Cerebellar nuclear complex (tissue), 1 donor: ENCODE measurements around the gene ABCA5.

Source experiments
- DNase-seq, 2 experiments: peaks; one replicate each; lab custom pipeline; 2025; lab: John Stamatoyannopoulos, UW

Gene ABCA5

DNA sequence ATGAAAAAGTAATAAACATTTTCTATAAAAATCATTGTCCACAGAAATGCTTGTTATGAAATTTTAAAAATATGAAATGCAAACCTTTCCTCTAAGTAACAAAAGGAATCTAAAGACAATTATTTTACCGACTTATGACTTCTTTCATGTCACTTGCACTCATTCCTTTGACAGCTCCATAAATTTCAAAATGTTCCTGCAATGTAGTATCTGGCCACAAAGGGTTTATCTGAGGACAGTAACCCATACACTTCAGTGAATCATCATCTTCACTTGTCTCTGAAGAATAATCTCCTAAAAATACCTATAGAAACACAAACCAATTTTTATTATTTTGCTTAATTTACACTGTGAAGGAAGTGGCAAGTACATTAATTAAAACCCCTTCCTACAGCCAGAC, 72.7 kb downstream of the ABCA5 start:
- DNase-seq: no peak

DNA sequence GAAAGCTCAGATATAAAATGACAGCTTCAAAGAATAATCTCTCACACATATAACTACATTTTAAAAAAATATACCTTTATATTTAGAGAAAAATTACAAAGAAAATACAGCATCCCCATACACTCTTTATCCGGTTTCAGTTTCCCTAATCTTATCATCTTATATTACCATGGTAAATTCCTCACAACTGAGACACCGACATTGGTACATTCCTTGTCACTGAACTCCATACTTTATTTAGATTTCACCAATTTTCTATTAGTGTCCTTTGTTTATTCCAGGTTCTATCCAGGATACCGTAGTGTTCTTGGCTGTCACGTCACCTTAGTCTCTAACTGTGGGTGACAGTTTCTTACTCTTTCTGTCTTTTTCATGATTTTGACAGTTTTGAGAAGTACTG, 76.3 kb downstream of the ABCA5 start:
- DNase-seq: no peak

GRCh38 chr17:69246726-69247375, 80.1 kb downstream of the ABCA5 start:
- no peak for DNase-seq

DNA sequence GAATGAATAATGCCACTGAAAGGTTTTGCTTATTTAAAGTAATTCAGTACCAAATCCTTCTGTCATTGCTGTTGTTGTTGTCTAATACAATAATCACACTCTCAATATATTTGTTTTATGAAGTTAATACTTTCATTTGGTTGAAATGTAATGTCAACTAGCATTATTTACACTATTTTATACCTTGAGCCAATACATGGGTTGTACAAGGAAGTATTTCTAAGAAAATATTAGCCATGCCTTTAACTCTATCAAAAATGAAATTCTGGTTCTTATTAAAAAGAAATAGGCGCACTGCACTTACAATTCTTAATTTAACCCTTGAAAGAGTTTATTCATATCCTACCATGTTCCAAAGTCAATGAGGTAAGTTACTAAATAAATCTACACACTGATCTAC, 80.7 kb downstream of the ABCA5 start:
- no peak for DNase-seq

DNA sequence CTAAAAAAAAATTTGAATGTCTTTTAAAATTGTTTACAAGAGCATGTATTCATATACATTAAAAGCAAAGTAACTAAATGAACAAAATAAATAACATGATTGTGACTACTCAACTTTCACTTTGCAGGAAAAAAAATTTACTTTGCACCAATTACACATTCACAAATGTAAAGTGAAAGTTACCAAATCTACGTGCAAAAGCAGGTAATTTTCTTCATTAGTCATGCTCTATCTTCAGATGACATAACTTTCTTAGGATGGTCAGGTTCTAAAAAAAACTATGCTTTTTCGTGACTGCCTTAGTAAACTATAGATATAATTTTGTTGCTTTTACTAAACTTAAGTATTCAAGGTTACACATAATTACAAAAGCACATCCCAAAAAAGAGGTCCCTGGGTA, 81.3 kb downstream of the ABCA5 start:
- no peak for DNase-seq

DNA sequence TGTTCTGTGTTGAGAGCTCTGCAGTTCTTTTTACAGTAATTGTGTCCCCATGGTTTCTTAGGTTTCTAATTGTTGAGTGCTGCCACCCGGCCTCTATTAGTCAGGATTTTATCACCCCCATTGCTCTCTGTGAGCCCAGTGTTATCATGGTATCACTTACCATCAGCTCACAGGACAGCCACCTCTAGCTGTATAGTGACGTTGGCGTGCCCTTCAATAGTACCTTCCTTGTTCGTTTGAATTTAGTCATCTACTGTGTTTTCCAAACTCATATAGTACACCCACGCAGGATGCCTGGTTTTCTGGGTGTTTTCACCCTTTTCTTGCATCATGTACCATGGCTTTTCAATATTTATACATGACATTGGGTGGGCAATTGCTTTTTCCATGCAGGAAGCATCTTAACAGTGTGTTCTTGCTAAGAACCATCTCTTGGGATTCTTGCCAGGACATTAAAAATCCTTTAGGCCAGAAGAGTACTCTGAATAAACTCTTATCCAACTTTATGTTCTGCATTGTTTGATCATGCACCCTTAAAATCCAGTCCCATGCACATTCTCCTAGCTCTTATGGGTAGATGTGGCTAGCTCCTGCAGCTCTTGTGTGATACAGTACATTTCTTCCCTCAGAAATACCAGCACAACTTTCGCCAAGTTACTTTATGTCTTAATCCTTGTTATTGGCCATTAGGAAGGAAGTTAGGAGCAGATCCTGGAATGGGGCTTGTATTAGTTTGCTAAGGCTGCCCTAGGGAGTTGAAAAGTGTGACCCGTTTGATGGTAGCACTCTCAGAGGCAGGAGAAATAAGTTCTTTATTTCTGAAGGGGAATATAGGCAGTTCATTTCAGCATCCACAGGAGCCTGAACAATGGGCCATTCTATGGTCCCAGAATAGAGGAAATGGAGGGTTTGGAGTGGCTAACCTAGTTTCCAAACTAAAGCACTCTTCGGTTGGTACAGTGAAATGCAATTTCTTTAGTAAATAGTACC, 87.0 kb downstream of the ABCA5 start:
- DNase-seq: no peak

DNA sequence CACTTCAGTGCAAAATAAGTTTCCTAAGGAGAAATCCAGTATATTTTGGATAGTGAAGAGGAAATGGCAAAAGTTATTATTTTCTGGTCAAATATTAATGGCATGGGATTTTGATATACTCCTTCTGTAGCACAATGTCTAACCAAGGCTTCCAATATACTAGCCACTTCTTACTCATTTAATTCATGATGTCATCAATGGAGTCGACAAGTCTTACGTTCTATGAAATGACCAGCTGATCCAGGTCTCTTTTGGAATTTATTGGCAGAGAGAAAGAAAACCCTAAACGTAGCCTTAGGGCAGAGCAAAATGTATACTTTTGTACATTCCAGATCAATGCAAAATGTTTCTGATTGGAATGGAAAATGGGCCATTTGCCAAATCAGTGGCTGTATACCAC, 90.0 kb downstream of the ABCA5 start:
- no peak for DNase-seq

- no peak for DNase-seq
Observed at GRCh38 chr17:69236464-69236863, 90.5 kb downstream of the ABCA5 start.

DNA sequence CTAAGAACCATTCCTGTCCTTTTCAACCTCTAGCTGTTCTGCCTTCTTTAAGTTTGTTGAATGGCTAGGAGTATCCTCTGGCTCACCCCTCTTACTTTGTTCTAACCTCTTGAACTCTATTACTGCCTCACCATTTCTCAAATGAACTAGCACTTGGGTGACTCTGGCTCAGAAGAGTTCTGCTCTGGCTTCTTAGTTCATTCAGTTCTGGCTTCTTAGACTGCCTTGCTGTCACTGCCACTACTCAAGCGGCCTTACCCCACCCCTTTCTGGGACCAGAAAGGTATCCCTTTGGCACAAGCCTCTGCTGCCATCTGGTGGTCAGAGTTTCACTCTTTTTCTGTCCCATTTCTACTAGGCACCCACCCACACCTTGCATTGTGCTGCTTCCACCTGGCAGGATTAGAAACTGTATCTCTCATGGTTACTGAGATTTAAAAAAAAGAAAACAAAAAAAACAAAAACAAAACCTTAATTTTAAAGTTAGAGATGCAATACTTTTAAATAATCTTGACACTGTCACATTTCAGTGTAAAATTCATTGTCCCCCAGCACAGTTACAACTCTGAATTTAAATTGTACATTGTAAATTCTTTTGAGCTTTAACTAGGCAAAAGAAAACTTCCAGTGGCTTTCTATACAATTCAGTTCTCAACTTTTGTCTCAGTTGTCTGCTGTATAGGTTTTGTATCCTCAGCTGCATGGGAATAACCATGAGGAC, 91.4 kb downstream of the ABCA5 start:
- no peak for DNase-seq

GRCh38 chr17:69232650-69233049, 94.3 kb downstream of the ABCA5 start:
- DNase-seq: no peak

- no peak for DNase-seq
Observed at GRCh38 chr17:69231521-69231920, 95.4 kb downstream of the ABCA5 start.

GRCh38 chr17:69230939-69231338, 96.0 kb downstream of the ABCA5 start:
- no peak for DNase-seq

DNA sequence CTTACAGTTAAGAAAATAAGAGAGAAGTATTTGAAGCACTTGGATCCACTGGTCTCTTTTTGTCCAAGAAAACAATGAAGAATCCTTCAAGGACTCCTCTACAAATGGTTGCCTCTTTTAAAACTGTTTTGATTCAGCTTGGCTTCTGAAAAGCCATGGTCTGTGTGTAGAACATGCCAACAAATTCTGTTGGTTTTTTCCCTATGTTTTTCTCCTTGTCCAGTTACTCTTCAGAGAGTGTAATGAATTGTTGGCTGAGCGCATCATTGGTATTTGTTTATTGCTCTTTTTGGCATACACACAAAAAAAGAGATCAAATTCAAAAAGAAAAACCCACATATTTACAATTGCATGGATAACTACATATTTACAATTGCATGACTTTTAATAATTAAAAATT, 98.4 kb downstream of the ABCA5 start, which contains the start of gene ABCA10:
ABCA10 (minus strand) TSS at position 249 of the 400 bp plus-strand sequence. CDS start 3,466 bp downstream, outside the sequence.
- no peak for DNase-seq

GRCh38 chr17:69228018-69228417, 98.9 kb downstream of the ABCA5 start:
- no peak for DNase-seq

GRCh38 chr17:69227541-69227940, 99.4 kb downstream of the ABCA5 start:
- no peak for DNase-seq

GRCh38 chr17:69223809-69224208, 103.1 kb downstream of the ABCA5 start:
- no peak for DNase-seq

DNA sequence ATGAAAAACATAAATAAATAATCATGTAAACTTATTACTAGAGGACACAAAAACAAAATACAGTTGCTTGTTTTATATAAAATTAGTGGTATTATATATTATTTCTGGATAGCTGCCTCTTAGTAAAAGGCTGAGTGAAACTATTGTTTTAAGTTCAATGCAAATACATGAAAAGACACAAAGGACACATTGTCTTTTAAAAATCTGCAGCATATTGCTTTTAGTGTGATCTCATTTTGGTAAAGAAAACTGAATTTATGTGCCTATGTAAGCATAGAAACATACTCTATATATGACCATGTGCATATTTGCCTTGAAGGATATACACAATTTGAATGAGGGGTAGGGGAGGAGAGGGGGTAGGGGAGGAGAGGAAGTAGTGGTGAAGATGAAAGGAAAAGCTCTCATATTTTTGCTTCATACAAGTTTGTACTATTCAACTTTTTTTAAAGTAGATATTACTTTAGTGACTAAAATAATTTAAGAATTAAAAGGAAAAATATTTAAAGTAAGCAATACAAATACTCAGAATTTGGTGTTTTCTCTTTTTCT, 104.2 kb downstream of the ABCA5 start:
- DNase-seq: no peak

- no peak for DNase-seq
Observed at GRCh38 chr17:69220098-69220497, 106.8 kb downstream of the ABCA5 start.

DNA sequence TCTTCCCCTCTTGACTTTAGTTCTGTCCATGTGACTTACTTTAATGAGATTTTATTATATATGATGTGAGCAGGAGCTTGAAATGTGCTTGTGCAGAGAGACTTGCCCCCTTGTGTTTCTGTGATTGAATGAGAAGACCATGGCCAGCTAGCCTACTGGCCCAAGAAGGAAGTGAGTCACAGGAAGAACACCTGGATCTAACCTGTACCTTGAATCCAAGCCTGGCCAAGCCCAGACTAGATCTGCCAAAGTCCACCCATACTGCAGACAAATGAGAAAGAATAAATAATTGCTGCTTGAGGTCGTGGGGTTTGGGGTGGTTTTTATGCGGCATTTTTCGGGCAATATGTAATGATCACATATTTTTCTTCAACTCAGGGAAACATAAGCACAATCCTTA, 107.9 kb downstream of the ABCA5 start:
- no peak for DNase-seq

DNA sequence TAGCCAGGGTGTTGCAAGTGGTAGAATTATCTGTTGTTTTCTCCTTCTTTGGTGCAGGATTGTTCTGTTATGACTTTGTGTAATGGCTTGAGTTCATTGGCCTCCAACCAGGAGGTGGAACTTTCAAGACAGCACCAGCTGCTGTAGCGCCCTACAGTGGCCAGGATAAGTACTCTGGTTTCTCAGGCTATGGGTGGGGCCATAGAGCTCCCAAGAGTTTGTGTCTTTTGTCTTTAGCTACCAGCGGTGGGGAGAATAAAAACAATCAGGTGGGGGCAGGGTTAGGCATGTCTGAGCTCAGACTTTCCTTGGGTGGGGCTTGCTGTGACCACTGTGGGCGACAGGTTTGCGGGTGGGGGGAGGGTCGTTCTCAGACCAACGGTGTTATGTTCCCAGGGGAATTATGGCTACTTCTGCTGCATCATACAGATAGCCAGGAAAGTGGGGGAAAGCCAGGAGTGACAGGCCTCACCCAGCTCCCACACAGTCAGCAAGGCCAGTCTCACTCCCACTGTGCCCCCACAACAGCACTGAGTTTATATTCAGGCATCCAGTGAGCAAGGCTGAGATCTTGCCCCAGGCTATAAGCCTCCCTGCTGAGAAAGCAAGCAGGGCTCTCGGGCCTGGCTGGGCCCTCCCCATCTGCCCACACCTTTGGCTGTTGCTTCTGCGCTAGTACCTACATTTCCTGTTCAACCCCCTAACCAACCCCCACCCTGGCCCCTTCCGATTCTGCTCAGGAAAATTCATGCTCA, 113.7 kb downstream of the ABCA5 start:
- no peak for DNase-seq

- DNase-seq: no peak
Observed at GRCh38 chr17:69208640-69209039, 118.3 kb downstream of the ABCA5 start.
